HTERT RPE-1 (cell line): ENCODE measurements around the gene DNAJC21.

Source experiments
- in situ Hi-C: fragments of 300-500 bp; cut with MboI; formaldehyde crosslinking; loops from 4 replicates; pipeline ENCODE4 v1.14.3; 2020; ENCODE audit warnings: low sequenced_read_pairs

Gene DNAJC21

GRCh38 chr5:34929134-34929719 is at the start of gene DNAJC21:
Gene DNAJC21, plus strand, starts transcription at chr5:34929559. Its CDS starts 261 bp downstream, at chr5:34929820.
- in situ Hi-C loops, result no loop called here

GRCh38 chr5:34881246-34881645 is 48.1 kb upstream of the DNAJC21 start:
- in situ Hi-C loops, result no loop called here

- in situ Hi-C loops, result no loop called here
These were observed 42.8 kb upstream of the DNAJC21 start for GRCh38 chr5:34886392-34887119.

GRCh38 chr5:34889394-34889793 is 40.0 kb upstream of the DNAJC21 start:
- in situ Hi-C loops, result no loop called here

- in situ Hi-C loops, result no loop called here
These were observed 37.4 kb upstream of the DNAJC21 start for GRCh38 chr5:34891981-34892380.

- in situ Hi-C loops, result no loop called here
These were observed 36.9 kb upstream of the DNAJC21 start for GRCh38 chr5:34892414-34892813.

GRCh38 chr5:34894716-34895115 is 34.6 kb upstream of the DNAJC21 start:
- in situ Hi-C loops, result no loop called here

- in situ Hi-C loops, result no loop called here
These were observed 33.5 kb upstream of the DNAJC21 start for GRCh38 chr5:34895641-34896419.

- in situ Hi-C loops, result no loop called here
These were observed 31.7 kb upstream of the DNAJC21 start for GRCh38 chr5:34897646-34898045.

- in situ Hi-C loops, result no loop called here
These were observed 31.0 kb upstream of the DNAJC21 start for GRCh38 chr5:34898258-34898895.

GRCh38 chr5:34899066-34899465 is 30.3 kb upstream of the DNAJC21 start:
- in situ Hi-C loops, result no loop called here

- in situ Hi-C loops, result loop anchor here (25.0 kb wide), 1 partner anchor 413 kb away; no protein-coding TSS in a partner anchor
These were observed 28.7 kb upstream of the DNAJC21 start for GRCh38 chr5:34900652-34901051.

- in situ Hi-C loops, result loop anchor here (25.0 kb wide), 1 partner anchor 416 kb away; no protein-coding TSS in a partner anchor
These were observed 26.1 kb upstream of the DNAJC21 start for GRCh38 chr5:34903260-34903659.

- in situ Hi-C loops, result loop anchor here (25.0 kb wide), 1 partner anchor 418 kb away; no protein-coding TSS in a partner anchor
These were observed 23.8 kb upstream of the DNAJC21 start for GRCh38 chr5:34905564-34905963.

- in situ Hi-C loops, result loop anchor here (25.0 kb wide), 1 partner anchor 426 kb away; no protein-coding TSS in a partner anchor
These were observed 16.3 kb upstream of the DNAJC21 start for GRCh38 chr5:34913072-34913471.

GRCh38 chr5:34914671-34915138 is 14.7 kb upstream of the DNAJC21 start:
- in situ Hi-C loops, result loop anchor here (25.0 kb wide), 1 partner anchor 427 kb away; no protein-coding TSS in a partner anchor

- in situ Hi-C loops, result loop anchor here (25.0 kb wide), 1 partner anchor 428 kb away; no protein-coding TSS in a partner anchor
These were observed 14.1 kb upstream of the DNAJC21 start, which contains the start of the genes BRIX1 and RAD1 for GRCh38 chr5:34915139-34915855. Gene BRIX1, plus strand, starts transcription at chr5:34915711. Its CDS starts 28 bp downstream, at chr5:34915739. Gene RAD1, minus strand, starts transcription at chr5:34915504. Its CDS starts 612 bp downstream, at chr5:34914892.

- in situ Hi-C loops, result loop anchor here (25.0 kb wide), 1 partner anchor 429 kb away; no protein-coding TSS in a partner anchor
These were observed 13.5 kb upstream of the DNAJC21 start for GRCh38 chr5:34915856-34916192.

- in situ Hi-C loops, result loop anchor here (25.0 kb wide), 1 partner anchor 429 kb away; no protein-coding TSS in a partner anchor
These were observed 12.8 kb upstream of the DNAJC21 start for GRCh38 chr5:34916518-34916917.

- in situ Hi-C loops, result loop anchor here (25.0 kb wide), 1 partner anchor 431 kb away; no protein-coding TSS in a partner anchor
These were observed 11.3 kb upstream of the DNAJC21 start for GRCh38 chr5:34918025-34918424.
